ENCODE results near the gene NCAPG2. TPM values are rescaled to one million over a fixed set of nuclear protein-coding genes. Genes with fewer than 3 reads are reported as not detected.

Gene NCAPG2
- total and polyA plus RNA-seq, 2 of the 13 experiments (the other 11 are each of a cell fraction or from before 2014, with no cell fraction given), result 15.1 to 30.7 TPM

- TF ChIP-seq ZNF614 (CRISPR knock-in tag; IDR thresholded peaks at IDR 0.05; ENCODE audit: borderline replicate concordance) (no peak), RCOR2 (CRISPR knock-in tag; IDR thresholded peaks at IDR 0.05) (no peak), ZNF879 (CRISPR knock-in tag; IDR thresholded peaks at IDR 0.05) (no peak), ZNF547 (CRISPR knock-in tag; IDR thresholded peaks at IDR 0.05) (no peak), SATB2 (CRISPR knock-in tag; IDR thresholded peaks at IDR 0.05) (no peak), YEATS2 (CRISPR knock-in tag; IDR thresholded peaks at IDR 0.05; ENCODE audit: borderline replicate concordance) (no peak), CAMTA2 (CRISPR knock-in tag; IDR thresholded peaks at IDR 0.05; ENCODE audit: borderline replicate concordance) (no peak), NFIC (IDR thresholded peaks at IDR 0.05; ENCODE audit: low read length) (no peak), ZNF772 (CRISPR knock-in tag; IDR thresholded peaks at IDR 0.05) (no peak), RAD21 (CRISPR knock-in tag; IDR thresholded peaks at IDR 0.05) (peak; percentile 60), KDM5A (IDR thresholded peaks at IDR 0.05; ENCODE audit: borderline replicate concordance, low read length) (no peak), TBX2 (CRISPR knock-in tag; IDR thresholded peaks at IDR 0.05; ENCODE audit: borderline replicate concordance) (no peak), ZBTB34 (CRISPR knock-in tag; IDR thresholded peaks at IDR 0.05) (no peak), BCL6 (CRISPR knock-in tag; IDR thresholded peaks at IDR 0.05) (no peak), HOXA5 (CRISPR knock-in tag; IDR thresholded peaks at IDR 0.05) (0 out of 2 replicates have a peak, but pooled peaks have one; percentile 41), ZNF329 (CRISPR knock-in tag; IDR thresholded peaks at IDR 0.05; ENCODE audit: low read depth) (0 out of 2 replicates have a peak, but pooled peaks have one; percentile 13), CSRNP1 (CRISPR knock-in tag; IDR thresholded peaks at IDR 0.05) (no peak), HES4 (CRISPR knock-in tag; IDR thresholded peaks at IDR 0.05; ENCODE audit: borderline replicate concordance) (no peak), MEIS2 (CRISPR knock-in tag; IDR thresholded peaks at IDR 0.05) (peak; percentile 81; the same call in 1 of the 2 replicates), ZFY (CRISPR knock-in tag; IDR thresholded peaks at IDR 0.05) (peak; percentile 45), ARID4A (CRISPR knock-in tag; IDR thresholded peaks at IDR 0.05; ENCODE audit: borderline replicate concordance) (peak; percentile 19; the same call in 1 of the 2 replicates), WIZ (CRISPR knock-in tag; IDR thresholded peaks at IDR 0.05) (no peak), MXI1 (IDR thresholded peaks at IDR 0.05; ENCODE audit: borderline replicate concordance, low read depth, low read length) (peak; percentile 46; the same call in 1 of the 3 replicates), SNAPC2 (CRISPR knock-in tag; IDR thresholded peaks at IDR 0.05) (no peak)
Measured at GRCh38 chr7:158587162-158588084, 117.2 kb downstream of the NCAPG2 start, which contains the start of gene PTPRN2 (continued).

All from HepG2 (cell line).